Stimulated activated CD8-positive, alpha-beta memory T cell treated with anti-CD3 and anti-CD28 coated beads, Interleukin-4, amount 100 ng/mL, for 48 hours (primary cell): Measurements from ENCODE around the gene DENND1A.
"Not testable (repeated sequence)": the region's sequence is repeated elsewhere in the genome, so short reads cannot be mapped to it uniquely, and the experiment has no call there.

Source experiments
- DNase-seq: peaks from one replicate; pipeline ENCODE4 v3.0.0-alpha.2; 2020

DENND1A gene

DNA sequence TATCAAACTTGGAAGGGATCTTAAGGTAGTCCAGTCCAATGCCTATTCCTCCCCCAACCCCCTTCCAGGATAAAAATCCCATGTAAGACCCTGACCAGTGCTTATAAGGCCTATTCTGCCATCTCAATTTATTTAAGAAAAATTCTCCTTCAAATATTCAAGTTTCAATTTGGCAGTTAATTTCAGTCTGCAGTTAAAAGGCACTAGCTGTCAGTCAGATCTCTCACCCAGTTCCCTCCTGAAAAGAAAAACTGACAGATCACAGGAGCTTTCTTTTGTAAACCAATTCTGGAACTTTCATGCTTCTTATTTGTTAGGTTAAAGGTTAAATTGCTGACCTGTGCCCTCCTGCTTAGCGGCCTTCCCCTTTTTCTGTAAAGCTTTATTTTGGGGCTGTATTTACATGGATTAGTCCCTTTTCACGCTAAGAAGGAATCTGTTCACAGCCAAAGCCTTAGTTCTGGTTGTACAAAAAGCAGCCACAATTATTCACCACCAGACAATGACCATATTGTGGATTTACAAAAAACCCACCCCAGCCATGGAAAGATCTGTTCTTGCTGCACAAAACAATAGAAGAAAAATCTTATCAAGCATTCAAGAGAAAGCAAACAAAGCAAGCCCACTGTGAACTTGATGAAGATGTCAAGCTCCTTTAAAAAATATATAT, 68.7 kb downstream of the DENND1A start:
- no peak for DNase-seq

DNA sequence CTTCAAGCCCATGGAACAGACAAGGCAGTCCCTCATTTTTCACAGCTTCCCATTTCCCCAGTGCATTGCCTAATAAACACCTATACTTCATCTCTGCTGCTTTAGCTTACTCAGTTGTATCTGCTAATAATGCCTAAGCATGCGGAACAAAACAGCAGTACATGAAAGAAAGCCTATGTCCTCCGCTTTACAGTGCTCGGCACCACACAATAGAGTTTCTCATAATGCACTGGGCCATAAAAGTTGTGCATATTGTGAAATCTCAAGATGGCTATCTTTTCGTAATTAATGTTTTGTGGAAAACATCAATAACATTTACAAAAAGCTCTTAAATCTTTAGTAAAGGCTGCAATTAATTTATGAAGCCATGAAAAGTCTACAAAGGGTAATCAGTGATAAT, 69.3 kb downstream of the DENND1A start:
- no peak for DNase-seq

GRCh38 chr9:123852403-123852802, 77.5 kb downstream of the DENND1A start:
- DNase-seq, result no peak

GRCh38 chr9:123851851-123852250, 78.1 kb downstream of the DENND1A start:
- DNase-seq, result no peak

DNA sequence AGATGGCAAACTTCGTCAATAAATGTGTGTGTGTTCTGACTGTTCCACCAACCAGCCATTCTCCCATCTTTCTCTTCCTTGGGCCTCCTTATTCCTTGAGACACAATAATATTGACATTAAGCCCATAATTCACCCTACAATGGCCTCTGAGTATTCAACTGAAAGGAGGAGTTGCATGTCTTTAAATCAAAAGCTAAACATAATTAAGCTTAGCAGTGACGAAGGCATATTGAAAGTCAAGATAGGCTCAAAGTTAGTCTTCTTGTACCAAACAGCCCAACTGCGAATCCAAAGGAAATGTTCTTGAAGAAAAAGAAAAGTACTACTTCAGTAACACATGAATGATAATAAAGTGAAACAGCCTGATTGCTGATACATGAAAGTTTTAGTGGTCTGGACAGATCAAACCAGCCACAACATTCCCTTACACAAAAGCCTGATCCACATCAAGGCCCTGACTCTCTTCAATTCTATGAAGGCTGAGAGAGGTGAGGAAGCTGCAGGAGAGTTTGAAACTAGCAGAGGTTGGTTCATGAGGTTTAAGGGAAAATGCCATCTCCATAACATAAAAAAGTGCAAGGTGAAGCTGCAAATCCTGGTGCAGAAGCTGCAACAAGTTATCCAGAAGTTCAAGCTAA, 81.4 kb downstream of the DENND1A start:
- no peak for DNase-seq

GRCh38 chr9:123846966-123847365, 83.0 kb downstream of the DENND1A start:
- no peak for DNase-seq

- no peak for DNase-seq
Observed at GRCh38 chr9:123843703-123844102, 86.2 kb downstream of the DENND1A start.

GRCh38 chr9:123835821-123836220, 94.1 kb downstream of the DENND1A start:
- no peak for DNase-seq

DNA sequence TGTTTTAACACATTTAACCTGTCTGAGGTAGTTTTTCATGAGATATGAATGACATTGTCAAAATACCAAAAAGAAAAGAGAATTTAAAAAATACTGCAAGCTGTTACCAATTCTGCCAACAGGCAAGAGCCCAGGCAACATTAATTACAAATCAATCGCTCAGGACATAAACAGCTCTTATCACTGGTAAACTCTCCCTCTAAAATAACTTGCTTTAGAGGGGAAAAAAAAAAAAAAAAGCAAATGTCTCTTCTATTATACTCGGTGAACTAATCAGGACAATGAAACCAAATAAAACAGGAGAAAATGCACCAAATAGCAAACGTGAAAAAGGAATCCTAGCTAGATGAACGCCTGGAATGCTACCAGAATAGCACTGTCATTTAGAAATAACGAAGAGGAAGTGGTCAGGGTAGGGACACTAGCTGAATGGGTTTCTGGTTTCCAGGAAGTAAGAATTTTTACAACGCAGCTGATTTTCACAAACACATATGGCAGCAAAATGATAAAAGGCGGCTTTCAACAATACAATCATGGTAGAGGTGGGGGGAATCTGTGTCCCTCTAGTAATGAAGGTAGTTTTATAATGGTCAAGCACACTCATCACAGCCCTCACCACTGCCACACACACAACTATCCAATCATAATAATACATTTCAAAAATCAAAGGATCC, 94.9 kb downstream of the DENND1A start:
- DNase-seq, result no peak

DNA sequence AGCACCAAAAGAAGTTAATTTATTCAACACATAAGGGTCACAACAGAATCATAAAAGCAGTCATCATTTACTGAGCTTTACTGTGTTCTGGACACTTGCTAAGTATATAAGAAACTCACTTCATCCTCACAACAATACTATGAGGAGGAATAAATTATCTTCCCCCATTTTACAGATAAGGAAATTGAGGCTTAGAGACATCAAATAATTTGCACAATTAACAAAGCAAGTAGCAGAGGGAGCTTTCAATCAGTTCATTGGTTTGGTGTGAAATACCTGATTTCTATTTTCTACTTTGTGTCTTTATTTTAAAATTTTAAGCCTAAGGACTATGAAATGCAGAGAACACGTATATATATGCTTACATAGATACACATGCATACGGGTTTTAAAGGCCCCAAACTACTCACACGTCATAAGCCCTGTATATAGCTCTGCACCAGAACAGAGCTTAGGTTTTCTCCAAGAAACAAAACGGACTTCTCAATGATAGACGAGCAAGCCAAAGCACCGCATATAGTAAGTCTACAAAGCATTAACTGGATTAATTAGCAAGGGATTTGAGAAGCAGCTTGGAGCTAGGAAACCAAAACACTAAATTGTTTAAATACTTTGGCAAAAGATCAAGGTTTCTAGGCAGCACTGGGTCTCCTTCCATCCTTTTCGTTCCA, 95.6 kb downstream of the DENND1A start:
- no peak for DNase-seq

GRCh38 chr9:123832858-123833650, 96.9 kb downstream of the DENND1A start:
- DNase-seq, result no peak

GRCh38 chr9:123832176-123832575, 97.8 kb downstream of the DENND1A start:
- no peak for DNase-seq

GRCh38 chr9:123828449-123828848, 101.5 kb downstream of the DENND1A start:
- DNase-seq, result no peak

DNA sequence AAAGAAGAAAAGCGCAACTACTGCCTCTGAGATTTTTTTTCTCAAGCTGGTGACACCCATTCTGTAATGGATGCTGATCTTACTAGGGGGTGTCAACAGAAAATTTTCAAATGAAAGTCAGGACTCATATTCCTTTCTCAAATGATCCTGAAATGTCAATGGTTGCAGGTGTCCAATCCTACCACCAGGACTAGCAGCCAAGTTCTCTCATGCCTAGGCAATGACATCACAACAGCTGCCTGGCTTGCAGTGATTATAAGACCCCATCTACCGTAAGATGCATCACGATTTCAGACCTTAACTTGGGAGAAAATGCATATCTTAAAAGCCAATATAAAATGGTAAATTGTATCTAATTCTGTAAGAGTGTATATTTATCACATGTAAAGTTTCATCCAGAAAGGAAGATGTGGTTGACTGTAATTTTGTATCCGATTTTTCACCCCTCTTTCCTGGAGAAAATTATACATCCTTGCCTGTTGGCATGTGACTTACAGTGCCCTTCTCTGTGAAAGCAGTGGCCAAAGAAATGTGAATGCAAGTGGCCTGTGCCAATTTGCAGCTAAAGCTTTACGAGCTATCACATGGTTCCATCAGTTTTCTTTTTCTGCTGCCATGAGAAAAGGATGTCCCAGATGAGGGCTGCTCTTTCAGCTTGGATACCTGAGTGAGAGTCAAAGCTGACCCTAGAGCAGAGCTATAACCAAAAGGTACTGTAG, 104.4 kb downstream of the DENND1A start:
- no peak for DNase-seq

- DNase-seq, result no peak
Observed at GRCh38 chr9:123823194-123823947, 106.6 kb downstream of the DENND1A start.

DNA sequence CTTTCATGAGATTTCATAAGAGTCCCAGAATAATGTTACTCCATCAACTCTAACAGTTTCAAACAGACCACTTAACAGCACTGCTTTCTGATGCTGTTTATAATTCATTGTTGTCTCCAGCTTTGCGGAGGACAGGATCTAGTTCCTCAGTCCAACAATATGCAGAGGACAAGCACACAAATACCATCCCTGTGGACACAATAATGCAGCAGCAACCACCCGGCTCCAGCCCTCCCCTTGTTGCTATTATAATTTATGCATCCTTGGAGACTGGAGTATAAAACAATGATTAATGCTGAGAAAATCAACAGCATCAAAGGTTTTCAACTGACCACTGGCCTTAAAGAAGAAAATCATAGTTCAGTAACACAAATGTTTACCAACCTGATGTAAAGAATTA, 108.3 kb downstream of the DENND1A start:
- no peak for DNase-seq

GRCh38 chr9:123820139-123820538, 109.8 kb downstream of the DENND1A start:
- DNase-seq, result no peak

GRCh38 chr9:123816817-123817472, 113.0 kb downstream of the DENND1A start:
- DNase-seq, result no peak

GRCh38 chr9:123815856-123816255, 114.1 kb downstream of the DENND1A start:
- not testable (repeated sequence) for DNase-seq

- DNase-seq, result no peak
Observed at GRCh38 chr9:123814496-123814895, 115.4 kb downstream of the DENND1A start.

- no peak for DNase-seq
Observed at GRCh38 chr9:123812984-123813383, 116.9 kb downstream of the DENND1A start.
